ENCODE data around the gene ATXN7L3. TPM values are rescaled to one million over a fixed set of nuclear protein-coding genes. Genes with fewer than 3 reads are reported as not detected.

Gene ATXN7L3
- total and polyA plus RNA-seq, 9 of the 15 experiments (the other 6 are each of a cell fraction or from before 2014, with no cell fraction given), result 0.62 to 66.1 (median 33.2) TPM

- ATAC-seq (peak; percentile 73), DNase-seq (ENCODE audit: extremely low read depth in 1 of 4, low spot score in 3 of 4) (peak; percentile 62 to 89 (median 72)), FAIRE-seq (peak; percentile 99)
- H3K9me3 ChIP-seq (replicated peaks; ENCODE audit: control insufficient read depth, insufficient read depth, low read depth, low read length), result no peaks in the 10 kb centered on the region
- ChIA-PET POLR2A (interaction anchor here (0.6 to 2.4 kb wide), 7 partner anchors 10 to 191 kb away, joined by 3 to 14 read pairs (median 6); partner anchors contain the start of genes ITGA2B and TMUB2), CTCF (ENCODE audit: low intra/inter-chr PET ratio) (interaction anchor here (1.1 kb wide), 1 partner anchor 12 kb away, joined by 3 read pairs; no protein-coding TSS in a partner anchor)
- peak overlapping the region; percentile 91 for H3K4me2 ChIP-seq (ENCODE audit: insufficient read depth, low read length)
- 61% methylated on average over 11 of the region's 11 CpGs for WGBS (ENCODE audit: insufficient coverage, low coverage, missing lambda C conversion rate)
- peak overlapping the region; percentile 42 for H2AFZ ChIP-seq (ENCODE audit: low read depth, low read length)
- peaks cover 24% of the 10 kb centered on the region for H3K79me2 ChIP-seq (ENCODE audit: control insufficient read depth, insufficient read depth, low read length)
- peaks cover 19 to 35% of the 10 kb centered on the region in 2 experiments for H3K4me1 ChIP-seq (replicated peaks in 1 of 2; ENCODE audit: control insufficient read depth in 2 of 2, insufficient read depth in 2 of 2, low read length in 2 of 2)
- H3K27ac ChIP-seq (ENCODE audit: extremely low read depth, low read depth, low read length), result peak overlapping the region; percentile 91
- H3K27me3 ChIP-seq (ENCODE audit: control insufficient read depth in 2 of 2, insufficient read depth in 2 of 2, low read length in 2 of 2), result no peaks in the 10 kb centered on the region
- H3K4me3 ChIP-seq, result peak overlapping the region; percentile 79
- H3K9ac ChIP-seq (ENCODE audit: insufficient read depth in 1 of 2, low read depth in 2 of 2, low read length in 2 of 2), result peak overlapping the region; percentile 90 to 97
- H4K20me1 ChIP-seq (replicated peaks; ENCODE audit: control insufficient read depth, insufficient read depth, low read length), result no peaks in the 10 kb centered on the region
- TSS peak; percentile 46 for BruUV-seq (replicated peaks)
- intact Hi-C loops (cut with micrococcal nuclease) (loop anchor here (1.0 kb wide), 1 partner anchor 147 kb away; the partner anchor contains the start of gene GRN), in situ Hi-C loops (cut with MboI) (no loop called here)
- H3K36me3 ChIP-seq (ENCODE audit: control insufficient read depth, insufficient read depth, low read length), result peaks cover 47% of the 10 kb centered on the region; the same call in 2 of the 3 replicates
- H3K9me1 ChIP-seq (ENCODE audit: control insufficient read depth, insufficient read depth, low read length), result no peaks in the 10 kb centered on the region
- TF ChIP-seq TAF7 (tag; IDR thresholded peaks at IDR 0.05), result 0 out of 2 replicates have a peak, but pooled peaks have one; percentile 38
- TF ChIP-seq ELF2 (CRISPR knock-in tag; IDR thresholded peaks at IDR 0.05), result peak; percentile 61; the same call in 1 of the 2 replicates
- 0 out of 2 replicates have a peak, but pooled peaks have one; percentile 22 for TF ChIP-seq EGR1 (conservative IDR thresholded peaks at IDR 0.05)
- 0 out of 4 replicates have a peak, but pooled peaks of 1 of the 2 experiments have one; percentile 21 for TF ChIP-seq FOXA3 (CRISPR knock-in tag; conservative IDR thresholded peaks at IDR 0.05 in 1 of 2, IDR thresholded peaks at IDR 0.05 in 1 of 2)
- no peak for TF ChIP-seq ATF7 (IDR thresholded peaks at IDR 0.05)
- 0 out of 2 replicates have a peak, but pooled peaks have one; percentile 2 for TF ChIP-seq RB1 (IDR thresholded peaks at IDR 0.05; ENCODE audit: low read depth)
- TF ChIP-seq RCOR1 (IDR thresholded peaks at IDR 0.05; ENCODE audit: borderline replicate concordance in 1 of 2, low read depth in 2 of 2, low read length in 2 of 2), result 0 out of 4 replicates have a peak, but pooled peaks of 1 of the 2 experiments have one; percentile 33
- no peak for TF ChIP-seq ARID2 (IDR thresholded peaks at IDR 0.05)
- TF ChIP-seq XRCC5 (IDR thresholded peaks at IDR 0.05; ENCODE audit: low read depth, low read length), result 0 out of 2 replicates have a peak, but pooled peaks have one; percentile 15
- TF ChIP-seq ZNF140 (CRISPR knock-in tag; IDR thresholded peaks at IDR 0.05), result no peak
- TF ChIP-seq RFX7 (CRISPR knock-in tag; IDR thresholded peaks at IDR 0.05), result no peak
- no peak for TF ChIP-seq ZEB2 (IDR thresholded peaks at IDR 0.05)
- 0 out of 2 replicates have a peak, but pooled peaks have one; percentile 12 for TF ChIP-seq NR1H2 (CRISPR knock-in tag; IDR thresholded peaks at IDR 0.05)
- 0 out of 2 replicates have a peak, but pooled peaks have one; percentile 11 for TF ChIP-seq DPF2 (IDR thresholded peaks at IDR 0.05)
- TF ChIP-seq EWSR1 (IDR thresholded peaks at IDR 0.05; ENCODE audit: borderline replicate concordance, low read depth, partially characterized antibody), result no peak
- TF ChIP-seq RAD21 (CRISPR knock-in tag; conservative IDR thresholded peaks at IDR 0.05 in 1 of 2, IDR thresholded peaks at IDR 0.05 in 1 of 2), result peak; percentile 49 to 73
- TF ChIP-seq VEZF1 (CRISPR knock-in tag; IDR thresholded peaks at IDR 0.05), result peak; percentile 68
- TF ChIP-seq GTF2F1 (IDR thresholded peaks at IDR 0.05; ENCODE audit: low read depth, low read length), result no peak
- peak; percentile 26; the same call in 1 of the 2 replicates for TF ChIP-seq L3MBTL2 (IDR thresholded peaks at IDR 0.05)
- 0 out of 2 replicates have a peak, but pooled peaks have one; percentile 2 for TF ChIP-seq JUND (IDR thresholded peaks at IDR 0.05; ENCODE audit: borderline replicate concordance, low read depth, low read length)
- TF ChIP-seq JUND (tag; IDR thresholded peaks at IDR 0.05; ENCODE audit: borderline replicate concordance, low read depth, low read length), result no peak
- peak; percentile 65 for TF ChIP-seq TBP (optimal IDR thresholded peaks at IDR 0.05; ENCODE audit: low read depth, low read length)
- no peak for TF ChIP-seq NCOA1 (IDR thresholded peaks at IDR 0.05; ENCODE audit: low read depth)
These were observed 1.5 kb downstream of the ATXN7L3 start for GRCh38 chr17:44197980-44198720.

Data from K562 (cell line).